ENCODE data around the gene FEN1. TPM values are rescaled to one million over a fixed set of nuclear protein-coding genes. Genes with fewer than 3 reads are reported as not detected.
A peak's percentile ranks its signal among the peaks of the same experiment; 100 is the strongest.

The FEN1 gene, protein sequence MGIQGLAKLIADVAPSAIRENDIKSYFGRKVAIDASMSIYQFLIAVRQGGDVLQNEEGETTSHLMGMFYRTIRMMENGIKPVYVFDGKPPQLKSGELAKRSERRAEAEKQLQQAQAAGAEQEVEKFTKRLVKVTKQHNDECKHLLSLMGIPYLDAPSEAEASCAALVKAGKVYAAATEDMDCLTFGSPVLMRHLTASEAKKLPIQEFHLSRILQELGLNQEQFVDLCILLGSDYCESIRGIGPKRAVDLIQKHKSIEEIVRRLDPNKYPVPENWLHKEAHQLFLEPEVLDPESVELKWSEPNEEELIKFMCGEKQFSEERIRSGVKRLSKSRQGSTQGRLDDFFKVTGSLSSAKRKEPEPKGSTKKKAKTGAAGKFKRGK
- 1 to 10 TPM; 6.0 to 9.1 (median 7.0) TPM for total RNA-seq

DNA sequence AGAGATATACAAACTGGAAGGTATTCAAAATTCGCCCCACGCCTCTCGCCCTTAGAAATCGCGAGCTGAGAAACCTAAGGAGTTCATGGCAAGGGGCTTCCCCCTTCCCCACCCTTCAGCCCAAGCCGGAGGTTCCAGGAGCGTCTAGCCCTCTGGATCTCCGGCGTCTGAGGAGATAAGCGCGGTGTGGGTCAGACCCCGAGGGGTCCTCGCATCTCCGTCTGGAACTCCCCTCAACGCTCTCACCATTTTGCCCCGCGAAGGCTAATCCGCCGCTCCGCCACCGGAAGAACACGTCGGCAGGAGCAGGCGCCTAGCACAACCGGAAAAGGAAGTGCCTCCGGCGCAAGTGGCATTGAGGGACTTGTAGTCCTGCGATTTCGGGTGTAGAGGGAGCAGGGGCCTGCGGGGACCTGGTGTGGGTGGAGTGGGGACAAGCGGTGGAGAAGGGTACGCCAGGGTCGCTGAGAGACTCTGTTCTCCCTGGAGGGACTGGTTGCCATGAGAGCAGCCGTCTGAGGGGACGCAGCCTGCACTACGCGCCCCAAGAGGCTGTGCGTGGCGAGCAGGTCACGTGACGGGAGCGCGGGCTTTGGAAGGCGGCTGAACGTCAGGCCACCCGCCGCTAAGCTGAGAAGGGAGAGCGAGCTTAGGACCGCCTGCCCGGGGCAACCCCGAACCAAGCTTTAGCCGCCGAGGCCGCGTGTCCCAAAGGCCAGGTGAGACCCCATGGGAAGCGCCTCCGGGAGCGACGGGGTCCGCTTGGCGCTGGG is at the start of gene FEN1, which contains the start of gene TMEM258:
TSS of gene FEN1 (plus strand) at position 602 of the 773 bp plus-strand sequence. CDS start 2,451 bp downstream, outside the sequence.
TSS of gene TMEM258 (minus strand) at position 290 of the 773 bp plus-strand sequence. CDS start at position 249, 41 bp downstream.
- Histone ChIP-seq H3K4me1 (peaks cover 18 to 26% (median 20%) of the 10 kb centered on the region in 4 donors), H3K4me3 (peak within 1 kb of the TSS; percentile 64 to 84 (median 75)), H3K27ac (peak within 1 kb of the TSS; percentile 96 to 99 (median 96)), H3K36me3 (peaks cover 16 to 43% (median 33%) of the 10 kb centered on the region in 4 donors), H3K27me3 (no peaks in the 10 kb centered on the region), H3K9me3 (no peaks in the 10 kb centered on the region)
- ATAC-seq (ENCODE audit: low FRiP score in 2 of 2) (peak; percentile 93 to 96), DNase-seq (peak; percentile 92 to 96)
- 0% methylated on average over 46 to 55 of the region's 61 CpGs for WGBS, 2 donors
- TF ChIP-seq, protein P1, sequence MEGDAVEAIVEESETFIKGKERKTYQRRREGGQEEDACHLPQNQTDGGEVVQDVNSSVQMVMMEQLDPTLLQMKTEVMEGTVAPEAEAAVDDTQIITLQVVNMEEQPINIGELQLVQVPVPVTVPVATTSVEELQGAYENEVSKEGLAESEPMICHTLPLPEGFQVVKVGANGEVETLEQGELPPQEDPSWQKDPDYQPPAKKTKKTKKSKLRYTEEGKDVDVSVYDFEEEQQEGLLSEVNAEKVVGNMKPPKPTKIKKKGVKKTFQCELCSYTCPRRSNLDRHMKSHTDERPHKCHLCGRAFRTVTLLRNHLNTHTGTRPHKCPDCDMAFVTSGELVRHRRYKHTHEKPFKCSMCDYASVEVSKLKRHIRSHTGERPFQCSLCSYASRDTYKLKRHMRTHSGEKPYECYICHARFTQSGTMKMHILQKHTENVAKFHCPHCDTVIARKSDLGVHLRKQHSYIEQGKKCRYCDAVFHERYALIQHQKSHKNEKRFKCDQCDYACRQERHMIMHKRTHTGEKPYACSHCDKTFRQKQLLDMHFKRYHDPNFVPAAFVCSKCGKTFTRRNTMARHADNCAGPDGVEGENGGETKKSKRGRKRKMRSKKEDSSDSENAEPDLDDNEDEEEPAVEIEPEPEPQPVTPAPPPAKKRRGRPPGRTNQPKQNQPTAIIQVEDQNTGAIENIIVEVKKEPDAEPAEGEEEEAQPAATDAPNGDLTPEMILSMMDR (IDR thresholded peaks at IDR 0.05) = peak in 4 of 6 experiments; percentile 37 to 55 (median 42)
- TF ChIP-seq POLR2AphosphoS5 (IDR thresholded peaks at IDR 0.05) (peak; percentile 88 to 95), POLR2A (IDR thresholded peaks at IDR 0.05) (peak in 3 of 4 donors; percentile 38 to 77 (median 76)), EP300 (IDR thresholded peaks at IDR 0.05) (no peak)

DNA sequence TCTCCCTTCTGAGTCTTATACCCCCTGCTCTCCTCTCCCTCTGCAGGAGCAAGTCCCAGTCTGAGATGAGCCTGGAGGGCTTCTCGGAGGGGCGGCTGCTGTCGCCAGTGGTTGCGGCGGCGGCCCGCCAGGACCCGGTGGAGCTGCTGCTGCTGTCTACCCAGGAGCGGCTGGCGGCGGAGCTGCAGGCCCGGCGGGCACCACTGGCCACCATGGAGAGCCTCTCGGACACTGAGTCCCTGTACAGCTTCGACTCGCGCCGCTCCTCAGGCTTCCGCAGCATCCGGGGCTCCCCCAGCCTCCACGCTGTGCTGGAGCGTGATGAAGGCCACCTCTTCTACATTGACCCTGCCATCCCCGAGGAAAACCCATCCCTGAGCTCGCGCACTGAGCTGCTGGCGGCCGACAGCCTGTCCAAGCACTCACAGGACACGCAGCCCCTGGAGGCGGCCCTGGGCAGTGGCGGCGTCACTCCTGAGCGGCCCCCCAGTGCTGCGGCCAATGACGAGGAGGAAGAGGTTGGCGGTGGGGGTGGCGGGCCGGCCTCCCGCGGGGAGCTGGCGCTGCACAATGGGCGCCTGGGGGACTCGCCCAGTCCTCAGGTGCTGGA is 49.1 kb upstream of the FEN1 start:
- TF ChIP-seq POLR2AphosphoS5 (IDR thresholded peaks at IDR 0.05) (no peak), POLR2A (IDR thresholded peaks at IDR 0.05) (no peak), EP300 (IDR thresholded peaks at IDR 0.05) (no peak)
- TF ChIP-seq, protein P1 (IDR thresholded peaks at IDR 0.05) = no peak
- H3K36me3 ChIP-seq = peaks cover 0 to 26% (median 4%) of the 10 kb centered on the region in 4 donors
- DNase-seq (peak in 1 of 2 donors; percentile 85), ATAC-seq (ENCODE audit: low FRiP score in 2 of 2) (no peak)
- 88 to 96% methylated on average over 9 to 41 of the region's 42 CpGs for WGBS, 2 donors
- no peaks in the 10 kb centered on the region for H3K9me3 ChIP-seq
- H3K4me3 ChIP-seq = no peak overlapping the region
- H3K27me3 ChIP-seq = no peaks in the 10 kb centered on the region
- H3K27ac ChIP-seq = no peak overlapping the region
- peaks cover 0 to 14% (median 4%) of the 10 kb centered on the region in 4 donors for H3K4me1 ChIP-seq

DNA sequence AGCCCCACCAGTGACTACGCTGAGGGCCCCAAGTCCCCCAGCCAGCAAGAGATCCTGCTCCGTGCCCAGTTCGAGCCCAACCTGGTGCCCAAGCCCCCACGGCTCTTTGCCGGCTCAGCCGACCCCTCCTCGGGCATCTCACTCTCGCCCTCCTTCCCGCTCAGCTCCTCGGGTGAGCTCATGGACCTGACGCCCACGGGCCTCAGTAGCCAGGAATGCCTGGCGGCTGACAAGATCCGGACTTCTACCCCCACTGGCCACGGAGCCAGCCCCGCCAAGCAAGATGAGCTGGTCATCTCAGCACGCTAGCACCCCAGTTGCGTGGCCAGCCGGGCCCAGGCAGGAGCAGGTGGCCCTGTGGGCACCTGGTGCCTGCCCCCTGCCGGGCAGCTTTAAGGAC is 48.5 kb upstream of the FEN1 start:
- peaks cover 0 to 26% (median 4%) of the 10 kb centered on the region in 4 donors for H3K36me3 ChIP-seq
- TF ChIP-seq, protein P1 (IDR thresholded peaks at IDR 0.05) = no peak
- TF ChIP-seq POLR2AphosphoS5 (IDR thresholded peaks at IDR 0.05) = no peak
- TF ChIP-seq POLR2A (IDR thresholded peaks at IDR 0.05) = no peak
- TF ChIP-seq EP300 (IDR thresholded peaks at IDR 0.05) = no peak
- 89 to 92% methylated on average over 15 to 16 of the region's 20 CpGs for WGBS, 2 donors

DNA sequence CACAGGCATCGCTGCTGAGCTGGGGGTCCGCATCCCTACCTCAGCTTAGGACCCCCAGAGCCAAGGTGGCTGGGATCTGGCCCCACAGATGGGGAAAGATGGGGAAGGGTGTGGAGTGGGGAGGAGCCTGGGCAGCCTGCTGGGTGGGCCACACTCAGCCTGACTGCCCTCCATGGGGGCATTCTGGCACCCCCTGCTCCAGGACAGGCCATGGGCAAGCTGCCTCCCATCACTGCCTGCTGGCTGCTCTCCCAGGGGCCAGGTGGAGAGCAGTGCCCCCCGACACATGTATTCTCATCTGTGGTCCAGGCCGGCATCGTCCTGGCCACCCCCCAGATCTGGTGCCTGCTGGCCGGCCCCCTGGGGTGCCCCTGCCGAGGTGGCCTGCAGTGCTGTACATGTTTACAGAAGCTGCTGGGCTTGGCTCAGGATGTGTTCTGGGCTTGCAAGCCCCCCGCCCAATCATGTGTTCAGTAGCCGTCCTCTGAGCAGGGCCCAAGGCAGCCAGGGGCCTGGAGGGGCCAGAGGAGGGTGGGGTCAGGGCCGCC is 48.0 kb upstream of the FEN1 start:
- TF ChIP-seq POLR2AphosphoS5 (IDR thresholded peaks at IDR 0.05) (no peak), EP300 (IDR thresholded peaks at IDR 0.05) (no peak), POLR2A (IDR thresholded peaks at IDR 0.05) (no peak)
- TF ChIP-seq, protein P1 (IDR thresholded peaks at IDR 0.05) = no peak
- no peaks in the 10 kb centered on the region for H3K27me3 ChIP-seq
- H3K9me3 ChIP-seq = no peaks in the 10 kb centered on the region
- H3K36me3 ChIP-seq = peaks cover 0 to 23% (median 4%) of the 10 kb centered on the region in 4 donors
- WGBS, 2 donors = 85% methylated on average over 5 of the region's 10 CpGs; no CpG with 5 or more reads in 1 of the 2 donors
- ATAC-seq (ENCODE audit: low FRiP score in 2 of 2) (no peak), DNase-seq (peak in 1 of 2 donors; percentile 73)
- no peak overlapping the region for H3K4me3 ChIP-seq
- peaks cover 0 to 14% (median 4%) of the 10 kb centered on the region in 4 donors for H3K4me1 ChIP-seq
- no peak overlapping the region for H3K27ac ChIP-seq

More for the DNA sequence above, 48.5 kb upstream of the FEN1 start:
- no peak for ATAC-seq (ENCODE audit: low FRiP score in 2 of 2)
- no peaks in the 10 kb centered on the region for H3K27me3 ChIP-seq
- H3K27ac ChIP-seq = no peak overlapping the region
- H3K4me1 ChIP-seq = peaks cover 0 to 14% (median 4%) of the 10 kb centered on the region in 4 donors
- H3K9me3 ChIP-seq = no peaks in the 10 kb centered on the region
- H3K4me3 ChIP-seq = no peak overlapping the region
- DNase-seq = peak in 1 of 2 donors; percentile 72

Data from upper lobe of left lung (tissue), 6 donors.